OCI-LY1 (cell line): Measurements from ENCODE around the gene KCNC4.

Source experiments
- H2AFZ ChIP-seq: fragments of 200-600 bp; sonication (generic), shearing (Covaris generic); 2 replicates; pipeline ENCODE4 v1.6.0; 2014; ENCODE audit warnings: antibody characterized with exemption, mild to moderate bottlenecking, low read length
- H3F3A ChIP-seq: fragments of 200-600 bp; sonication (generic), shearing (Covaris generic); 2 replicates; pipeline ENCODE4 v1.6.0; 2014; ENCODE audit warnings: mild to moderate bottlenecking, antibody characterized with exemption, low read length, moderate library complexity; ENCODE audit not compliant: insufficient read depth
- H3K27ac ChIP-seq: fragments of 200-600 bp; sonication (generic); 2 replicates; pipeline ENCODE4 v1.5.1; 2014; ENCODE audit warnings: low read length, mixed run types, mild to moderate bottlenecking, low read depth; ENCODE audit not compliant: poor library complexity, severe bottlenecking
- H3K27me3 ChIP-seq: fragments of 200-600 bp; sonication (generic); 2 replicates; pipeline ENCODE4 v1.6.0; 2014; ENCODE audit warnings: antibody characterized with exemption, mild to moderate bottlenecking, low read length, moderate library complexity; ENCODE audit not compliant: insufficient read depth
- H3K36me3 ChIP-seq: fragments of 200-600 bp; sonication (generic); 2 replicates; pipeline ENCODE4 v1.6.1; 2014; ENCODE audit warnings: mild to moderate bottlenecking, antibody characterized with exemption, low read length, moderate library complexity, mixed read lengths; ENCODE audit not compliant: insufficient read depth
- H3K4me1 ChIP-seq: fragments of 200-600 bp; sonication (generic); 2 replicates; pipeline ENCODE4 v1.5.1; 2014; ENCODE audit warnings: mild to moderate bottlenecking, low read length, moderate library complexity; ENCODE audit not compliant: insufficient read depth, severe bottlenecking
- H3K4me2 ChIP-seq: fragments of 200-600 bp; sonication (generic), shearing (Covaris generic); 2 replicates; pipeline ENCODE4 v1.6.1; 2014; ENCODE audit warnings: low read length
- H3K4me3 ChIP-seq: fragments of 200-600 bp; sonication (generic); 2 replicates; pipeline ENCODE4 v1.5.1; 2014; ENCODE audit warnings: low read length, low read depth, mild to moderate bottlenecking, mixed read lengths; ENCODE audit not compliant: poor library complexity, severe bottlenecking
- H3K79me2 ChIP-seq: fragments of 200-600 bp; shearing (Covaris generic); 2 replicates; pipeline ENCODE4 v1.6.1; 2016; ENCODE audit warnings: mixed run types, low read length, mixed read lengths; ENCODE audit not compliant: insufficient read depth
- H3K9ac ChIP-seq: fragments of 200-600 bp; sonication (generic), shearing (Covaris generic); 2 replicates; pipeline ENCODE4 v1.6.1; 2014; ENCODE audit warnings: mild to moderate bottlenecking, low read length, mixed read lengths
- H3K9me2 ChIP-seq: fragments of 200-600 bp; sonication (generic), shearing (Covaris generic); 2 replicates; pipeline ENCODE4 v1.6.1; 2014; ENCODE audit warnings: low read depth, mild to moderate bottlenecking, low read length, mixed read lengths
- H3K9me3 ChIP-seq: fragments of 200-600 bp; shearing (Covaris generic); 2 replicates; pipeline ENCODE4 v1.6.1; 2014; ENCODE audit warnings: low read length, mixed read lengths
- H4K20me1 ChIP-seq: fragments of 200-600 bp; sonication (generic), shearing (Covaris generic); 2 replicates; pipeline ENCODE4 v1.6.0; 2016; ENCODE audit warnings: mild to moderate bottlenecking, low read length; ENCODE audit not compliant: insufficient read depth
- CTCF ChIP-seq: fragments of 200-600 bp; sonication (generic), shearing (Covaris generic); IDR thresholded peaks from 2 replicates; pipeline ENCODE4 v1.5.1; 2017; ENCODE audit warnings: mild to moderate bottlenecking, antibody characterized with exemption, low read length, moderate library complexity, mixed read lengths
- EZH2 ChIP-seq: fragments of 200-600 bp; sonication (generic), shearing (Covaris generic); IDR thresholded peaks from 2 replicates; pipeline ENCODE4 v1.8.0; 2017; ENCODE audit warnings: borderline replicate concordance, mixed run types, mild to moderate bottlenecking, antibody characterized with exemption, low read length, moderate library complexity, mixed read lengths

The KCNC4 gene

GRCh38 chr1:110248746-110249145 is 38.6 kb downstream of the KCNC4 start:
- no peak overlapping the region for H3K4me2 ChIP-seq
- H3K9ac ChIP-seq: no peak overlapping the region
- H3F3A ChIP-seq: no peaks in the 10 kb centered on the region
- no peak overlapping the region for H3K27ac ChIP-seq
- no peaks in the 10 kb centered on the region; the same call in 1 of the 2 replicates for H3K27me3 ChIP-seq
- H3K4me3 ChIP-seq: no peak overlapping the region
- peaks cover 5% of the 10 kb centered on the region for H3K4me1 ChIP-seq
- TF ChIP-seq CTCF (no peak), EZH2 (no peak)
- H3K36me3 ChIP-seq: no peaks in the 10 kb centered on the region
- no peaks in the 10 kb centered on the region for H3K79me2 ChIP-seq
- H4K20me1 ChIP-seq: no peaks in the 10 kb centered on the region
- H3K9me3 ChIP-seq: no peaks in the 10 kb centered on the region
- no peak overlapping the region for H2AFZ ChIP-seq
- H3K9me2 ChIP-seq: no peaks in the 10 kb centered on the region

DNA sequence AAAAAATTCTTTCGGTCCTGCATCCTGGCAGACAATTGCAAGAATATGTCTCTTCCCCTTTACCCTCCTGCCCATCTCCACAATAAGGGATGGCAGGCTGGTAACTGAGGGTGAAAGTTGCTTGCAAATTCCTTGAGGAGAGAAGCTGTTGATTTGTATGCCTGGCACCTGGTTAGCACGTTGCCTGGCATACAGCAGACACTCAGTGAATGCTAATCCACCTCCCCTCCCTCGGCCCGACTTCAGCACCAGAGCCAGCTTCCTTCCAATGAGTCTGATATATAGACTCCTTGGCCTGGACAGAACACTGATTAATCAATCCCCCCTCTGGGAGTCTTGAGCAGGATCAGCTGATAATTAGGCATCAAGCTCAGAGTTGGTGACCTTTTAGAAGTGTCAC is 39.1 kb downstream of the KCNC4 start:
- Histone ChIP-seq H3K4me3 (no peak overlapping the region), H3K9me2 (no peaks in the 10 kb centered on the region), H3K9me3 (no peaks in the 10 kb centered on the region), H3K9ac (no peak overlapping the region), H3F3A (no peaks in the 10 kb centered on the region), H2AFZ (no peak overlapping the region), H3K27ac (no peak overlapping the region), H4K20me1 (no peaks in the 10 kb centered on the region), H3K4me2 (no peak overlapping the region), H3K79me2 (no peaks in the 10 kb centered on the region), H3K4me1 (no peaks in the 10 kb centered on the region), H3K27me3 (no peaks in the 10 kb centered on the region; the same call in 1 of the 2 replicates), H3K36me3 (no peaks in the 10 kb centered on the region)
- no peak for TF ChIP-seq CTCF
- no peak for TF ChIP-seq EZH2

- no peak overlapping the region for H3K27ac ChIP-seq
- H3K9me3 ChIP-seq: no peaks in the 10 kb centered on the region
- no peak overlapping the region for H3K4me2 ChIP-seq
- H3K27me3 ChIP-seq: no peaks in the 10 kb centered on the region; the same call in 1 of the 2 replicates
- no peaks in the 10 kb centered on the region for H3F3A ChIP-seq
- H3K36me3 ChIP-seq: no peaks in the 10 kb centered on the region
- H3K9ac ChIP-seq: no peak overlapping the region
- no peak overlapping the region for H2AFZ ChIP-seq
- no peak overlapping the region for H3K4me3 ChIP-seq
- no peaks in the 10 kb centered on the region for H3K4me1 ChIP-seq
- no peaks in the 10 kb centered on the region for H3K9me2 ChIP-seq
- no peaks in the 10 kb centered on the region for H4K20me1 ChIP-seq
- H3K79me2 ChIP-seq: no peaks in the 10 kb centered on the region
- TF ChIP-seq EZH2 (no peak), CTCF (no peak)
These were observed 39.9 kb downstream of the KCNC4 start for GRCh38 chr1:110250008-110250407.
